ENCODE data around the gene MED12L.

MED12L gene

GRCh38 chr3:151372063-151372820, 286.8 kb downstream of the MED12L start:
- H3K27ac ChIP-seq (ENCODE audit: insufficient read depth, low read length, poor library complexity, severe bottlenecking): no peak overlapping the region

GRCh38 chr3:151377768-151378385, 292.4 kb downstream of the MED12L start:
- no peak for DNase-seq
- Histone ChIP-seq H3K36me3 (ENCODE audit: control insufficient read depth, insufficient read depth, low read length) (no peaks in the 10 kb centered on the region), H3K4me3 (ENCODE audit: insufficient read depth, low read depth, low read length, poor library complexity, severe bottlenecking) (no peak overlapping the region), H3K4me1 (ENCODE audit: control insufficient read depth, insufficient read depth, low read length, poor library complexity, severe bottlenecking) (no peaks in the 10 kb centered on the region), H3K27ac (ENCODE audit: insufficient read depth, low read length, poor library complexity, severe bottlenecking) (no peak overlapping the region), H3K9me3 (ENCODE audit: control insufficient read depth, low read length) (no peaks in the 10 kb centered on the region), H3K27me3 (replicated peaks; ENCODE audit: control insufficient read depth, insufficient read depth, low read length, poor library complexity, severe bottlenecking) (no peaks in the 10 kb centered on the region)

More at GRCh38 chr3:151372063-151372820, 286.8 kb downstream of the MED12L start:
- H3K4me3 ChIP-seq (ENCODE audit: insufficient read depth, low read depth, low read length, poor library complexity, severe bottlenecking): no peak overlapping the region
- no peaks in the 10 kb centered on the region for H3K9me3 ChIP-seq (ENCODE audit: control insufficient read depth, low read length)
- DNase-seq: no peak
- H3K4me1 ChIP-seq (ENCODE audit: control insufficient read depth, insufficient read depth, low read length, poor library complexity, severe bottlenecking): no peaks in the 10 kb centered on the region
- H3K36me3 ChIP-seq (ENCODE audit: control insufficient read depth, insufficient read depth, low read length): no peaks in the 10 kb centered on the region
- H3K27me3 ChIP-seq (replicated peaks; ENCODE audit: control insufficient read depth, insufficient read depth, low read length, poor library complexity, severe bottlenecking): no peaks in the 10 kb centered on the region

GRCh38 chr3:151379083-151379734, 293.7 kb downstream of the MED12L start:
- no peak overlapping the region for H3K27ac ChIP-seq (ENCODE audit: insufficient read depth, low read length, poor library complexity, severe bottlenecking)
- H3K4me1 ChIP-seq (ENCODE audit: control insufficient read depth, insufficient read depth, low read length, poor library complexity, severe bottlenecking): no peaks in the 10 kb centered on the region
- DNase-seq: no peak
- H3K9me3 ChIP-seq (ENCODE audit: control insufficient read depth, low read length): no peaks in the 10 kb centered on the region
- H3K4me3 ChIP-seq (ENCODE audit: insufficient read depth, low read depth, low read length, poor library complexity, severe bottlenecking): no peak overlapping the region
- no peaks in the 10 kb centered on the region for H3K27me3 ChIP-seq (replicated peaks; ENCODE audit: control insufficient read depth, insufficient read depth, low read length, poor library complexity, severe bottlenecking)
- H3K36me3 ChIP-seq (ENCODE audit: control insufficient read depth, insufficient read depth, low read length): no peaks in the 10 kb centered on the region

GRCh38 chr3:151382671-151383070, 297.2 kb downstream of the MED12L start:
- Histone ChIP-seq H3K4me1 (ENCODE audit: control insufficient read depth, insufficient read depth, low read length, poor library complexity, severe bottlenecking) (no peaks in the 10 kb centered on the region), H3K4me3 (ENCODE audit: insufficient read depth, low read depth, low read length, poor library complexity, severe bottlenecking) (no peak overlapping the region), H3K27me3 (replicated peaks; ENCODE audit: control insufficient read depth, insufficient read depth, low read length, poor library complexity, severe bottlenecking) (no peaks in the 10 kb centered on the region), H3K9me3 (ENCODE audit: control insufficient read depth, low read length) (no peaks in the 10 kb centered on the region), H3K36me3 (ENCODE audit: control insufficient read depth, insufficient read depth, low read length) (no peaks in the 10 kb centered on the region), H3K27ac (ENCODE audit: insufficient read depth, low read length, poor library complexity, severe bottlenecking) (no peak overlapping the region)
- no peak for DNase-seq

GRCh38 chr3:151383111-151383510, 297.6 kb downstream of the MED12L start:
- Histone ChIP-seq H3K27ac (ENCODE audit: insufficient read depth, low read length, poor library complexity, severe bottlenecking) (no peak overlapping the region), H3K36me3 (ENCODE audit: control insufficient read depth, insufficient read depth, low read length) (no peaks in the 10 kb centered on the region), H3K4me3 (ENCODE audit: insufficient read depth, low read depth, low read length, poor library complexity, severe bottlenecking) (no peak overlapping the region), H3K27me3 (replicated peaks; ENCODE audit: control insufficient read depth, insufficient read depth, low read length, poor library complexity, severe bottlenecking) (no peaks in the 10 kb centered on the region), H3K4me1 (ENCODE audit: control insufficient read depth, insufficient read depth, low read length, poor library complexity, severe bottlenecking) (no peaks in the 10 kb centered on the region), H3K9me3 (ENCODE audit: control insufficient read depth, low read length) (no peaks in the 10 kb centered on the region)
- DNase-seq: no peak

- no peaks in the 10 kb centered on the region for H3K36me3 ChIP-seq (ENCODE audit: control insufficient read depth, insufficient read depth, low read length)
- H3K4me3 ChIP-seq (ENCODE audit: insufficient read depth, low read depth, low read length, poor library complexity, severe bottlenecking): no peak overlapping the region
- H3K27ac ChIP-seq (ENCODE audit: insufficient read depth, low read length, poor library complexity, severe bottlenecking): no peak overlapping the region
- no peaks in the 10 kb centered on the region for H3K27me3 ChIP-seq (replicated peaks; ENCODE audit: control insufficient read depth, insufficient read depth, low read length, poor library complexity, severe bottlenecking)
- H3K4me1 ChIP-seq (ENCODE audit: control insufficient read depth, insufficient read depth, low read length, poor library complexity, severe bottlenecking): no peaks in the 10 kb centered on the region
- DNase-seq: no peak
- H3K9me3 ChIP-seq (ENCODE audit: control insufficient read depth, low read length): no peaks in the 10 kb centered on the region
These were observed 298.5 kb downstream of the MED12L start for GRCh38 chr3:151383956-151384355.

GRCh38 chr3:151384741-151385174, 299.3 kb downstream of the MED12L start, which contains the start of gene P2RY12:
Gene P2RY12, minus strand, starts transcription at chr3:151384753. Its CDS starts 45,908 bp downstream, at chr3:151338845.
- Histone ChIP-seq H3K4me1 (ENCODE audit: control insufficient read depth, insufficient read depth, low read length, poor library complexity, severe bottlenecking) (no peaks in the 10 kb centered on the region), H3K9me3 (ENCODE audit: control insufficient read depth, low read length) (no peaks in the 10 kb centered on the region), H3K27ac (ENCODE audit: insufficient read depth, low read length, poor library complexity, severe bottlenecking) (no peak within 1 kb of the TSS), H3K27me3 (replicated peaks; ENCODE audit: control insufficient read depth, insufficient read depth, low read length, poor library complexity, severe bottlenecking) (no peaks in the 10 kb centered on the region), H3K36me3 (ENCODE audit: control insufficient read depth, insufficient read depth, low read length) (no peaks in the 10 kb centered on the region), H3K4me3 (ENCODE audit: insufficient read depth, low read depth, low read length, poor library complexity, severe bottlenecking) (no peak within 1 kb of the TSS)
- DNase-seq: no peak

GRCh38 chr3:151386056-151386455, 300.6 kb downstream of the MED12L start:
- no peak overlapping the region for H3K27ac ChIP-seq (ENCODE audit: insufficient read depth, low read length, poor library complexity, severe bottlenecking)
- no peaks in the 10 kb centered on the region for H3K4me1 ChIP-seq (ENCODE audit: control insufficient read depth, insufficient read depth, low read length, poor library complexity, severe bottlenecking)
- H3K9me3 ChIP-seq (ENCODE audit: control insufficient read depth, low read length): no peaks in the 10 kb centered on the region
- DNase-seq: no peak
- H3K36me3 ChIP-seq (ENCODE audit: control insufficient read depth, insufficient read depth, low read length): no peaks in the 10 kb centered on the region
- H3K4me3 ChIP-seq (ENCODE audit: insufficient read depth, low read depth, low read length, poor library complexity, severe bottlenecking): no peak overlapping the region
- no peaks in the 10 kb centered on the region for H3K27me3 ChIP-seq (replicated peaks; ENCODE audit: control insufficient read depth, insufficient read depth, low read length, poor library complexity, severe bottlenecking)

- H3K27ac ChIP-seq (ENCODE audit: insufficient read depth, low read length, poor library complexity, severe bottlenecking): no peak overlapping the region
- no peaks in the 10 kb centered on the region for H3K27me3 ChIP-seq (replicated peaks; ENCODE audit: control insufficient read depth, insufficient read depth, low read length, poor library complexity, severe bottlenecking)
- DNase-seq: no peak
- no peaks in the 10 kb centered on the region for H3K36me3 ChIP-seq (ENCODE audit: control insufficient read depth, insufficient read depth, low read length)
- no peaks in the 10 kb centered on the region for H3K4me1 ChIP-seq (ENCODE audit: control insufficient read depth, insufficient read depth, low read length, poor library complexity, severe bottlenecking)
- no peak overlapping the region for H3K4me3 ChIP-seq (ENCODE audit: insufficient read depth, low read depth, low read length, poor library complexity, severe bottlenecking)
- H3K9me3 ChIP-seq (ENCODE audit: control insufficient read depth, low read length): no peaks in the 10 kb centered on the region
These were observed 302.0 kb downstream of the MED12L start for GRCh38 chr3:151387432-151387831.

- H3K4me3 ChIP-seq (ENCODE audit: insufficient read depth, low read depth, low read length, poor library complexity, severe bottlenecking): no peak overlapping the region
- H3K4me1 ChIP-seq (ENCODE audit: control insufficient read depth, insufficient read depth, low read length, poor library complexity, severe bottlenecking): no peaks in the 10 kb centered on the region
- no peaks in the 10 kb centered on the region for H3K36me3 ChIP-seq (ENCODE audit: control insufficient read depth, insufficient read depth, low read length)
- H3K27me3 ChIP-seq (replicated peaks; ENCODE audit: control insufficient read depth, insufficient read depth, low read length, poor library complexity, severe bottlenecking): no peaks in the 10 kb centered on the region
- DNase-seq: no peak
- no peak overlapping the region for H3K27ac ChIP-seq (ENCODE audit: insufficient read depth, low read length, poor library complexity, severe bottlenecking)
- H3K9me3 ChIP-seq (ENCODE audit: control insufficient read depth, low read length): no peaks in the 10 kb centered on the region
These were observed 302.4 kb downstream of the MED12L start for GRCh38 chr3:151387842-151388241.
